ENCODE results near the gene TPK1.

DNA sequence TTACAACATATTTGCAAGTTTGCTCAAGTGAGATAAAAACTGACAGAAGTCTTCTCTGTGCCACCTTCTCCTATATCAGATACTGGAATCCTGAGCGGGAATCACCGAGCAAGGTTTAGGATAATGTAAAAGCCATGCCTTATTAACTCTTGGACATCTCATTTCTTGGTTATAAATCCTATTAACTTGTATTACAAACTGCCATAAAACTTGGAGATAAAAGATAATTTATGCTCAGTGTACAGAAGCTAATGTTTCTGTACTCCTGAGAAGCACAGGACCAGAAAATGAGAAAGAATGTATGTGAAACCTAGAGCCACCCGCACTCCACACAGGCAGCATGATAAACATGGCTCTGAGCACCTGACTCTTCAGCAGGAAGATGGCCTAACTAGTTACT, 251.1 kb downstream of the TPK1 start:
- TF ChIP-seq, protein P1, sequence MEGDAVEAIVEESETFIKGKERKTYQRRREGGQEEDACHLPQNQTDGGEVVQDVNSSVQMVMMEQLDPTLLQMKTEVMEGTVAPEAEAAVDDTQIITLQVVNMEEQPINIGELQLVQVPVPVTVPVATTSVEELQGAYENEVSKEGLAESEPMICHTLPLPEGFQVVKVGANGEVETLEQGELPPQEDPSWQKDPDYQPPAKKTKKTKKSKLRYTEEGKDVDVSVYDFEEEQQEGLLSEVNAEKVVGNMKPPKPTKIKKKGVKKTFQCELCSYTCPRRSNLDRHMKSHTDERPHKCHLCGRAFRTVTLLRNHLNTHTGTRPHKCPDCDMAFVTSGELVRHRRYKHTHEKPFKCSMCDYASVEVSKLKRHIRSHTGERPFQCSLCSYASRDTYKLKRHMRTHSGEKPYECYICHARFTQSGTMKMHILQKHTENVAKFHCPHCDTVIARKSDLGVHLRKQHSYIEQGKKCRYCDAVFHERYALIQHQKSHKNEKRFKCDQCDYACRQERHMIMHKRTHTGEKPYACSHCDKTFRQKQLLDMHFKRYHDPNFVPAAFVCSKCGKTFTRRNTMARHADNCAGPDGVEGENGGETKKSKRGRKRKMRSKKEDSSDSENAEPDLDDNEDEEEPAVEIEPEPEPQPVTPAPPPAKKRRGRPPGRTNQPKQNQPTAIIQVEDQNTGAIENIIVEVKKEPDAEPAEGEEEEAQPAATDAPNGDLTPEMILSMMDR (IDR thresholded peaks at IDR 0.05; ENCODE audit: insufficient read depth, low read depth, low read length): no peak
- no peak for TF ChIP-seq EZH2 (IDR thresholded peaks at IDR 0.05; ENCODE audit: insufficient read depth, low read length)

Data from astrocyte (in vitro differentiated cells and primary cell).